H1 (cell line): ENCODE measurements around the gene HUWE1. TPM values are rescaled to one million over a fixed set of nuclear protein-coding genes. Genes with fewer than 3 reads are reported as not detected.

ENCODE experiments used
- CTCF ChIA-PET: fragments of 300-600 bp; sonication (Branson Sonifier 250); formaldehyde crosslinking; loops from one replicate; lab custom pipeline; 2021; ENCODE audit not compliant: partially characterized antibody; lab: Charles Lee
- POLR2A ChIA-PET: fragments of 300-600 bp; sonication (Branson Sonifier 250); formaldehyde crosslinking; loops from one replicate; lab custom pipeline; 2021; ENCODE audit warnings: inconsistent platforms; ENCODE audit not compliant: partially characterized antibody; lab: Charles Lee
- DNase-seq, 2 experiments: peaks; one replicate each; pipeline versions ENCODE4 v3.0.0 to v3.0.0-alpha.2; 2010 to 2022; ENCODE audit warnings: low spot score in 2 of 2, low read depth in 1 of 2, mixed read lengths in 1 of 2
- FAIRE-seq: peaks from 2 replicates; lab custom pipeline; 2011; peaks lifted over from hg19 to GRCh38; lab: Jason Lieb, UNC
- H2AFZ ChIP-seq: 2 replicates; pipeline ENCODE4 v1.8.1; 2012; ENCODE audit warnings: low read length, inconsistent platforms
- H2AK5ac ChIP-seq: 2 replicates; pipeline ENCODE4 v1.6.1; 2013; ENCODE audit warnings: low read depth, low read length
- H2BK120ac ChIP-seq: replicated peaks from 2 replicates; pipeline ENCODE3; 2013; ENCODE audit warnings: low read depth, low read length, inconsistent platforms
- H2BK12ac ChIP-seq: 2 replicates; pipeline ENCODE4 v1.6.1; 2013; ENCODE audit warnings: low read depth, low read length
- H2BK15ac ChIP-seq: 2 replicates; pipeline ENCODE4 v1.6.1; 2013; ENCODE audit warnings: low read length
- H2BK20ac ChIP-seq: 2 replicates; pipeline ENCODE4 v1.6.1; 2013; ENCODE audit warnings: low read length
- H2BK5ac ChIP-seq: 2 replicates; pipeline ENCODE4 v1.6.1; 2013; ENCODE audit warnings: low read depth, low read length
- H3K14ac ChIP-seq: 2 replicates; pipeline ENCODE4 v1.6.1; 2013; ENCODE audit warnings: inconsistent platforms; ENCODE audit not compliant: insufficient read length
- H3K18ac ChIP-seq: 2 replicates; pipeline ENCODE4 v1.6.1; 2013; ENCODE audit warnings: low read length; ENCODE audit errors: extremely low read depth
- H3K23ac ChIP-seq: 2 replicates; pipeline ENCODE4 v1.6.1; 2013; ENCODE audit warnings: inconsistent platforms; ENCODE audit not compliant: insufficient read length
- H3K23me2 ChIP-seq: 2 replicates; pipeline ENCODE4 v1.6.1; 2013; ENCODE audit warnings: low read depth, low read length
- H3K27ac ChIP-seq: 2 replicates; pipeline ENCODE4 v1.6.1; 2011; ENCODE audit warnings: low read depth, low read length, inconsistent platforms
- H3K27me3 ChIP-seq, 4 experiments: replicated peaks in 1 of 4; 1 replicate in 1 of 4; 2 replicates in 3 of 4; pipeline versions ENCODE4 v1.6.1 to v1.8.1; 2011 to 2013; ENCODE audit warnings: low read length in 3 of 4, mild to moderate bottlenecking in 3 of 4, inconsistent platforms in 2 of 4, mixed read lengths in 2 of 4, moderate library complexity in 1 of 4; ENCODE audit not compliant: control insufficient read depth in 3 of 4, insufficient read depth in 3 of 4; ENCODE audit errors: extremely low read depth in 1 of 4
- H3K36me3 ChIP-seq, 4 experiments: 2 replicates each; pipeline versions ENCODE4 v1.6.1 to v1.8.1; 2011 to 2013; ENCODE audit warnings: mild to moderate bottlenecking in 4 of 4, low read length in 3 of 4, moderate library complexity in 2 of 4, control low read depth in 1 of 4, inconsistent platforms in 1 of 4; ENCODE audit not compliant: insufficient read depth in 4 of 4, control insufficient read depth in 2 of 4
- H3K4ac ChIP-seq: replicated peaks from 2 replicates; pipeline ENCODE3; 2013; ENCODE audit warnings: low read length, low read depth, mixed read lengths, inconsistent platforms; ENCODE audit not compliant: insufficient read length
- H3K4me1 ChIP-seq, 4 experiments: replicated peaks in 1 of 4; 1 replicate in 1 of 4; 2 replicates in 3 of 4; pipeline versions ENCODE4 v1.6.1 to v1.8.1; 2011 to 2013; ENCODE audit warnings: low read length in 3 of 4, inconsistent platforms in 2 of 4, mixed read lengths in 1 of 4; ENCODE audit not compliant: insufficient read depth in 4 of 4, control insufficient read depth in 3 of 4
- H3K4me2 ChIP-seq, 2 experiments: 2 replicates each; pipeline versions ENCODE4 v1.6.1 to v1.8.1; 2011 to 2013; ENCODE audit warnings: low read depth in 2 of 2, low read length in 2 of 2, control low read depth in 1 of 2, inconsistent platforms in 1 of 2, mild to moderate bottlenecking in 1 of 2; ENCODE audit not compliant: insufficient read depth in 1 of 2
- H3K4me3 ChIP-seq, 4 experiments: fragments of 200-600, 300-600 bp in 1 of 4; sonication (generic), shearing (Covaris generic), sonication (Bioruptor Twin) in 1 of 4; 2 replicates each; pipeline versions ENCODE4 v1.5.1 to v1.8.1; 2011 to 2016; ENCODE audit warnings: low read length in 4 of 4, low read depth in 3 of 4, control low read depth in 2 of 4, inconsistent platforms in 2 of 4, mild to moderate bottlenecking in 2 of 4, mixed read lengths in 1 of 4, moderate library complexity in 1 of 4; ENCODE audit not compliant: insufficient read depth in 2 of 4; ENCODE audit errors: extremely low read depth in 1 of 4
- H3K56ac ChIP-seq: replicated peaks from 2 replicates; pipeline ENCODE3; 2013; ENCODE audit warnings: low read depth, mild to moderate bottlenecking, mixed read lengths, low read length, inconsistent platforms; ENCODE audit not compliant: insufficient read length
- H3K79me1 ChIP-seq: 2 replicates; pipeline ENCODE4 v1.6.1; 2013; ENCODE audit warnings: low read depth, low read length, control low read depth
- H3K79me2 ChIP-seq, 2 experiments: 2 replicates each; pipeline versions ENCODE4 v1.6.1 to v1.8.1; 2012 to 2013; ENCODE audit warnings: low read length in 2 of 2, mild to moderate bottlenecking in 2 of 2, inconsistent platforms in 1 of 2; ENCODE audit not compliant: insufficient read depth in 2 of 2, control insufficient read depth in 1 of 2
- H3K9ac ChIP-seq, 4 experiments: replicated peaks in 1 of 4; 1 replicate in 1 of 4; 2 replicates in 3 of 4; pipeline versions ENCODE4 v1.6.1 to v1.8.1; 2011 to 2013; ENCODE audit warnings: low read depth in 3 of 4, low read length in 3 of 4, control low read depth in 2 of 4, mild to moderate bottlenecking in 2 of 4, moderate library complexity in 2 of 4, inconsistent platforms in 1 of 4; ENCODE audit errors: extremely low read depth in 1 of 4
- H3K9me3 ChIP-seq, 2 experiments: 2 replicates each; pipeline versions ENCODE4 v1.6.1 to v1.8.1; 2012 to 2013; ENCODE audit warnings: mild to moderate bottlenecking in 2 of 2, moderate library complexity in 2 of 2, control low read depth in 1 of 2, inconsistent platforms in 1 of 2, low read depth in 1 of 2, low read length in 1 of 2, mixed read lengths in 1 of 2; ENCODE audit not compliant: insufficient read depth in 2 of 2
- H4K20me1 ChIP-seq, 2 experiments: replicated peaks in 1 of 2; 2 replicates each; pipeline versions ENCODE3 to v1.8.1; 2011 to 2013; ENCODE audit warnings: inconsistent platforms in 2 of 2, low read length in 2 of 2, mild to moderate bottlenecking in 1 of 2; ENCODE audit not compliant: insufficient read depth in 2 of 2, control insufficient read depth in 1 of 2
- H4K5ac ChIP-seq: 2 replicates; pipeline ENCODE4 v1.6.1; 2013; ENCODE audit warnings: low read length, low read depth, mixed read lengths, inconsistent platforms; ENCODE audit not compliant: insufficient read length
- H4K8ac ChIP-seq: 2 replicates; pipeline ENCODE4 v1.8.0; 2013; ENCODE audit warnings: mild to moderate bottlenecking, moderate library complexity, low read length, inconsistent platforms; ENCODE audit not compliant: insufficient read depth; ENCODE audit errors: extremely low read depth
- H4K91ac ChIP-seq: replicated peaks from 2 replicates; pipeline ENCODE3; 2013; ENCODE audit warnings: low read length, mixed read lengths, inconsistent platforms; ENCODE audit not compliant: insufficient read length
- CBX5 ChIP-seq: fragments of 300-800, 300-1000 bp; sonication (generic); IDR thresholded peaks from 2 replicates; pipeline ENCODE4 v1.7.1; 2016; ENCODE audit warnings: antibody characterized with exemption, low read length, low read depth
- CBX8 ChIP-seq: fragments of 300-800, 300-1000 bp; sonication (generic); IDR thresholded peaks from 2 replicates; pipeline ENCODE4 v1.7.1; 2016; ENCODE audit warnings: low read depth, low read length, borderline replicate concordance
- CHD1 ChIP-seq: IDR thresholded peaks from 2 replicates; pipeline ENCODE4 v1.6.1; 2012; ENCODE audit warnings: low read depth, low read length, improper control_type of control experiment
- CTBP2 ChIP-seq: IDR thresholded peaks from 2 replicates; pipeline ENCODE4 v1.7.0; 2011; ENCODE audit warnings: borderline replicate concordance, mild to moderate bottlenecking, moderate library complexity, mixed read lengths, low read length; ENCODE audit not compliant: insufficient read depth, insufficient read length
- EGR1 ChIP-seq: IDR thresholded peaks from 2 replicates; pipeline ENCODE4 v1.6.1; 2011; ENCODE audit warnings: low read depth, low read length, borderline replicate concordance
- EZH2 ChIP-seq: fragments of 200-600 bp; sonication (generic); IDR thresholded peaks from 2 replicates; pipeline ENCODE4 v1.7.1; 2012; ENCODE audit warnings: low read depth, mild to moderate bottlenecking, moderate library complexity, low read length, inconsistent platforms; ENCODE audit not compliant: severe bottlenecking
- MAX ChIP-seq: IDR thresholded peaks from 2 replicates; pipeline ENCODE4 v1.6.1; 2012; ENCODE audit warnings: inconsistent platforms
- POU5F1 ChIP-seq: IDR thresholded peaks from 2 replicates; pipeline ENCODE4 v1.6.1; 2011; ENCODE audit warnings: low read depth, mild to moderate bottlenecking, low read length, moderate library complexity
- RFX5 ChIP-seq: IDR thresholded peaks from 2 replicates; pipeline ENCODE4 v1.6.1; 2011; ENCODE audit warnings: low read depth, low read length, improper control_type of control experiment, borderline replicate concordance
- RXRA ChIP-seq: IDR thresholded peaks from 2 replicates; pipeline ENCODE4 v1.6.1; 2011; ENCODE audit warnings: low read depth, mild to moderate bottlenecking, low read length, moderate library complexity; ENCODE audit not compliant: insufficient read depth
- SP2 ChIP-seq: IDR thresholded peaks from 2 replicates; pipeline ENCODE4 v1.6.1; 2012; ENCODE audit warnings: mild to moderate bottlenecking, low read length, inconsistent platforms
- SP4 ChIP-seq: IDR thresholded peaks from 2 replicates; pipeline ENCODE4 v1.6.1; 2012; ENCODE audit warnings: low read length, inconsistent platforms
- TAF1 ChIP-seq: IDR thresholded peaks from 2 replicates; pipeline ENCODE4 v1.6.1; 2011; ENCODE audit warnings: mild to moderate bottlenecking, low read depth, low read length
- WGBS, 2 experiments: shearing (Covaris generic) in 1 of 2; methylation state at CpG; one replicate each; pipeline versions ENCODE4 v1.1.6 to v1.1.7; 2013 to 2015; ENCODE audit warnings: low lambda C conversion rate in 2 of 2, mixed read lengths in 2 of 2, inconsistent platforms in 1 of 2, low coverage in 1 of 2, missing lambda C conversion rate in 1 of 2; ENCODE audit not compliant: insufficient replicate concordance in 2 of 2, insufficient coverage in 1 of 2, insufficient read length in 1 of 2; ENCODE audit errors: extremely low coverage in 1 of 2, missing lambda C conversion rate in 1 of 2; 5-methylcytosine and 5-hydroxymethylcytosine counted together
- polyA plus RNA-seq, 7 experiments: library from polyadenylated mRNA; depleted of rRNA in 3 of 7; stranded (reverse) in 5 of 7; unstranded in 2 of 7; fragments of >200 nt in 5 of 7; fragments of 200-250 nt in 2 of 7; gene quantifications; 1 replicate in 5 of 7; 2 replicates in 1 of 7; 4 replicates in 1 of 7; pipeline versions ENCODE4 v1.2.1 to v1.2.3, GENCODE V29; 2011 to 2013; ENCODE audit warnings: missing spikeins in 2 of 7, mixed read lengths in 2 of 7
- total RNA-seq: library from RNA; stranded (reverse); fragmentation: NEBNext Ultra II Directional; extraction: Animal tissue kit (Norgen Biotek cat#: 25700); gene quantifications from 2 replicates; pipeline ENCODE4 v1.2.1, GENCODE V29; 2021
- TF ChIP-seq, protein P1 (sequence below): IDR thresholded peaks from 2 replicates; pipeline ENCODE4 v1.6.1; 2011; ENCODE audit warnings: low read depth, mild to moderate bottlenecking, low read length; ENCODE audit not compliant: insufficient read depth

Gene HUWE1
- total and polyA plus RNA-seq, 2 of the 8 experiments (the other 6 are each of a cell fraction or from before 2014, with no cell fraction given): 114 to 252 TPM

DNA sequence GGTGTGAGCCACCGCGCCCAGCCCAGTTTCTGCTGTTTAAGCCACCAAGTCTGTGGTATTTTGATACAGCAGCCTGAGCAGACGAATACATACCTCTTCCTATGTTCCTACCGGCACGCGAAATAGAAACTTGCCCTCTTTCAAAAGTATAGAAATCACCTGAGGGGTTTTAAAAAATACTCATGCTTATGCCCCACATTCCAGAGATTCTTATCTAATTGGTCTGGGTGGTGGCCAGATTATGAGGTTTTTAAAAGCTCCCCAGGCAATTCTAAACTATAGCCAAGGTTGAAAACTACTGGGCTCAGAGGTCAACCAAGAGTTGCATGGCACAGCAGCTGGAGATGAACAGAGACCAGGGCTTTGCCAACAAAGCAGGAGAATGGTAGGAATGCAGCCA, 24.9 kb upstream of the HUWE1 start:
- H3K79me1 ChIP-seq: no peaks in the 10 kb centered on the region
- no peak overlapping the region for H3K23ac ChIP-seq
- no peak overlapping the region for H2AK5ac ChIP-seq
- H3K56ac ChIP-seq: no peak overlapping the region
- no peak overlapping the region for H2BK120ac ChIP-seq
- no peak overlapping the region for H3K4ac ChIP-seq
- no peak overlapping the region for H2BK20ac ChIP-seq
- no peak overlapping the region for H3K27ac ChIP-seq
- no peak overlapping the region for H4K8ac ChIP-seq
- no peaks in the 10 kb centered on the region for H3K36me3 ChIP-seq
- FAIRE-seq: no peak
- H3K18ac ChIP-seq: no peak overlapping the region
- peaks cover 0 to 2% (median 0%) of the 10 kb centered on the region in 4 experiments; a peak in 1 of 7 replicates for H3K4me1 ChIP-seq
- no peak overlapping the region for H3K14ac ChIP-seq
- H4K20me1 ChIP-seq: no peaks in the 10 kb centered on the region
- CTCF ChIA-PET: interaction anchor here (0.6 kb wide), 1 partner anchor 34 kb away, joined by 3 read pairs; no protein-coding TSS in a partner anchor
- no peak overlapping the region for H2BK15ac ChIP-seq
- H4K5ac ChIP-seq: no peak overlapping the region
- H3K4me2 ChIP-seq: no peak overlapping the region
- no peaks in the 10 kb centered on the region for H3K27me3 ChIP-seq
- TF ChIP-seq EGR1: no peak
- no peak for TF ChIP-seq SP4
- TF ChIP-seq POU5F1: no peak
- no peak for TF ChIP-seq EZH2
- TF ChIP-seq CBX8: no peak
- TF ChIP-seq, protein P1, sequence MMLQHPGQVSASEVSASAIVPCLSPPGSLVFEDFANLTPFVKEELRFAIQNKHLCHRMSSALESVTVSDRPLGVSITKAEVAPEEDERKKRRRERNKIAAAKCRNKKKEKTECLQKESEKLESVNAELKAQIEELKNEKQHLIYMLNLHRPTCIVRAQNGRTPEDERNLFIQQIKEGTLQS: no peak
- TF ChIP-seq RFX5: no peak
- no peak for TF ChIP-seq CHD1
- TF ChIP-seq SP2: no peak
- TF ChIP-seq CBX5: no peak
- no peak for TF ChIP-seq RXRA
- TF ChIP-seq TAF1: no peak
- TF ChIP-seq MAX: no peak
- no peak for TF ChIP-seq CTBP2
- no peak overlapping the region for H2BK12ac ChIP-seq
- no peak overlapping the region for H3K4me3 ChIP-seq
- no peaks in the 10 kb centered on the region for H3K79me2 ChIP-seq
- no peak overlapping the region for H4K91ac ChIP-seq
- H3K9me3 ChIP-seq: no peaks in the 10 kb centered on the region
- H3K9ac ChIP-seq: no peak overlapping the region
- WGBS, 2 experiments: 88% methylated on average over 6 of the region's 6 CpGs; no CpG with 5 or more reads in 1 of the 2 experiments
- POLR2A ChIA-PET: interaction anchor here (8.1 kb wide), 1 partner anchor 26 kb away, joined by 45 read pairs; the partner anchor contains the start of gene HUWE1
- H2AFZ ChIP-seq: no peak overlapping the region
- H3K23me2 ChIP-seq: no peaks in the 10 kb centered on the region
- DNase-seq: no peak
- no peak overlapping the region for H2BK5ac ChIP-seq
